ENCODE results near the gene BTAF1. TPM values are rescaled to one million over a fixed set of nuclear protein-coding genes. Genes with fewer than 3 reads are reported as not detected.

BTAF1 gene

GRCh38 chr10:92066386-92066785, 142.8 kb downstream of the BTAF1 start:
- H3K4me3 ChIP-seq (ENCODE audit: low read length) = no peak overlapping the region
- no peaks in the 10 kb centered on the region for H3K4me1 ChIP-seq (ENCODE audit: control insufficient read depth, insufficient read depth, low read length)
- no peaks in the 10 kb centered on the region for H3K36me3 ChIP-seq (ENCODE audit: insufficient read depth, low read length)
- no peak overlapping the region for H3K9ac ChIP-seq (ENCODE audit: low read depth, low read length)
- H3K9me3 ChIP-seq (replicated peaks; ENCODE audit: low read length) = no peaks in the 10 kb centered on the region
- H3K4me2 ChIP-seq (ENCODE audit: low read length) = no peak overlapping the region
- H3K27me3 ChIP-seq (ENCODE audit: control insufficient read depth, insufficient read depth, low read length) = no peaks in the 10 kb centered on the region

GRCh38 chr10:92068900-92069299, 145.3 kb downstream of the BTAF1 start:
- H3K4me3 ChIP-seq (ENCODE audit: low read length) = no peak overlapping the region
- no peak overlapping the region for H3K9ac ChIP-seq (ENCODE audit: low read depth, low read length)
- H3K9me3 ChIP-seq (replicated peaks; ENCODE audit: low read length) = no peaks in the 10 kb centered on the region
- no peak overlapping the region for H3K4me2 ChIP-seq (ENCODE audit: low read length)
- H3K36me3 ChIP-seq (ENCODE audit: insufficient read depth, low read length) = no peaks in the 10 kb centered on the region
- H3K27me3 ChIP-seq (ENCODE audit: control insufficient read depth, insufficient read depth, low read length) = no peaks in the 10 kb centered on the region
- no peaks in the 10 kb centered on the region for H3K4me1 ChIP-seq (ENCODE audit: control insufficient read depth, insufficient read depth, low read length)

- H3K4me1 ChIP-seq (ENCODE audit: control insufficient read depth, insufficient read depth, low read length) = no peaks in the 10 kb centered on the region
- H3K4me2 ChIP-seq (ENCODE audit: low read length) = no peak overlapping the region
- no peaks in the 10 kb centered on the region for H3K27me3 ChIP-seq (ENCODE audit: control insufficient read depth, insufficient read depth, low read length)
- no peaks in the 10 kb centered on the region for H3K9me3 ChIP-seq (replicated peaks; ENCODE audit: low read length)
- no peak overlapping the region for H3K9ac ChIP-seq (ENCODE audit: low read depth, low read length)
- no peaks in the 10 kb centered on the region for H3K36me3 ChIP-seq (ENCODE audit: insufficient read depth, low read length)
- H3K4me3 ChIP-seq (ENCODE audit: low read length) = no peak overlapping the region
These were observed 150.7 kb downstream of the BTAF1 start for GRCh38 chr10:92074126-92074887.

GRCh38 chr10:92075829-92076228, 152.3 kb downstream of the BTAF1 start:
- Histone ChIP-seq H3K4me1 (ENCODE audit: control insufficient read depth, insufficient read depth, low read length) (no peaks in the 10 kb centered on the region), H3K4me2 (ENCODE audit: low read length) (no peak overlapping the region), H3K4me3 (ENCODE audit: low read length) (no peak overlapping the region), H3K9ac (ENCODE audit: low read depth, low read length) (no peak overlapping the region), H3K36me3 (ENCODE audit: insufficient read depth, low read length) (no peaks in the 10 kb centered on the region), H3K9me3 (replicated peaks; ENCODE audit: low read length) (no peaks in the 10 kb centered on the region), H3K27me3 (ENCODE audit: control insufficient read depth, insufficient read depth, low read length) (no peaks in the 10 kb centered on the region)

- H3K9ac ChIP-seq (ENCODE audit: low read depth, low read length) = no peak overlapping the region
- H3K4me2 ChIP-seq (ENCODE audit: low read length) = no peak overlapping the region
- no peaks in the 10 kb centered on the region for H3K27me3 ChIP-seq (ENCODE audit: control insufficient read depth, insufficient read depth, low read length)
- no peaks in the 10 kb centered on the region for H3K36me3 ChIP-seq (ENCODE audit: insufficient read depth, low read length)
- H3K4me1 ChIP-seq (ENCODE audit: control insufficient read depth, insufficient read depth, low read length) = no peaks in the 10 kb centered on the region
- H3K4me3 ChIP-seq (ENCODE audit: low read length) = no peak overlapping the region
- H3K9me3 ChIP-seq (replicated peaks; ENCODE audit: low read length) = no peaks in the 10 kb centered on the region
These were observed 153.2 kb downstream of the BTAF1 start for GRCh38 chr10:92076722-92077121.

GRCh38 chr10:92079003-92079402, 155.4 kb downstream of the BTAF1 start:
- H3K9me3 ChIP-seq (replicated peaks; ENCODE audit: low read length) = no peaks in the 10 kb centered on the region
- no peaks in the 10 kb centered on the region for H3K36me3 ChIP-seq (ENCODE audit: insufficient read depth, low read length)
- H3K4me2 ChIP-seq (ENCODE audit: low read length) = no peak overlapping the region
- no peaks in the 10 kb centered on the region for H3K27me3 ChIP-seq (ENCODE audit: control insufficient read depth, insufficient read depth, low read length)
- H3K9ac ChIP-seq (ENCODE audit: low read depth, low read length) = no peak overlapping the region
- no peak overlapping the region for H3K4me3 ChIP-seq (ENCODE audit: low read length)
- no peaks in the 10 kb centered on the region for H3K4me1 ChIP-seq (ENCODE audit: control insufficient read depth, insufficient read depth, low read length)

Small RNA genes lying within 50 kb of the gene (small RNA-seq; reads per million reads assigned to genes)
- gene AL359198.2 (not detected), gene RF00402 (not detected)
